RWPE2 (cell line): Measurements from ENCODE around the gene ZFYVE1.

Source experiments
- ATAC-seq: fragments of 200-7000 bp; cut with Tn5 transposase; 3 replicates; pipeline ENCODE4 v1.9.1; 2021; ENCODE audit warnings: low read depth
- DNase-seq: peaks from one replicate; pipeline ENCODE4 v3.0.0-alpha.2; 2020; ENCODE audit warnings: low spot score
- H3K27ac ChIP-seq: fragments of 450-650 bp; 2 replicates; pipeline ENCODE4 v1.5.1; 2017; ENCODE audit warnings: mild to moderate bottlenecking; ENCODE audit not compliant: poor library complexity, severe bottlenecking
- H3K27me3 ChIP-seq: fragments of 250-450 bp; sonication (Bioruptor Pico); 2 replicates; pipeline ENCODE4 v1.5.1; 2021; ENCODE audit warnings: mild to moderate bottlenecking, moderate library complexity; ENCODE audit not compliant: insufficient read depth, poor library complexity, severe bottlenecking
- H3K36me3 ChIP-seq: fragments of 250-450 bp; sonication (Bioruptor Pico); 2 replicates; pipeline ENCODE4 v1.5.1; 2020; ENCODE audit warnings: low read depth, mild to moderate bottlenecking, moderate library complexity
- H3K4me1 ChIP-seq: fragments of 250-450 bp; sonication (Bioruptor Pico); 2 replicates; pipeline ENCODE4 v1.5.1; 2021; ENCODE audit warnings: mild to moderate bottlenecking, moderate library complexity; ENCODE audit not compliant: insufficient read depth, poor library complexity, severe bottlenecking
- H3K4me3 ChIP-seq: fragments of 250-450 bp; sonication (Bioruptor Pico); 2 replicates; pipeline ENCODE4 v1.5.1; 2021; ENCODE audit warnings: mild to moderate bottlenecking, moderate library complexity; ENCODE audit not compliant: severe bottlenecking
- H3K9me3 ChIP-seq: fragments of 250-450 bp; sonication (Bioruptor Pico); 2 replicates; pipeline ENCODE4 v1.5.1; 2021; ENCODE audit warnings: mild to moderate bottlenecking, moderate library complexity; ENCODE audit not compliant: severe bottlenecking
- TF ChIP-seq, protein P1 (sequence below): fragments of 450-650 bp; IDR thresholded peaks from one replicate; pipeline ENCODE4 v1.5.1; 2017; ENCODE audit warnings: mild to moderate bottlenecking, moderate library complexity; ENCODE audit not compliant: poor library complexity, severe bottlenecking

Gene ZFYVE1

DNA sequence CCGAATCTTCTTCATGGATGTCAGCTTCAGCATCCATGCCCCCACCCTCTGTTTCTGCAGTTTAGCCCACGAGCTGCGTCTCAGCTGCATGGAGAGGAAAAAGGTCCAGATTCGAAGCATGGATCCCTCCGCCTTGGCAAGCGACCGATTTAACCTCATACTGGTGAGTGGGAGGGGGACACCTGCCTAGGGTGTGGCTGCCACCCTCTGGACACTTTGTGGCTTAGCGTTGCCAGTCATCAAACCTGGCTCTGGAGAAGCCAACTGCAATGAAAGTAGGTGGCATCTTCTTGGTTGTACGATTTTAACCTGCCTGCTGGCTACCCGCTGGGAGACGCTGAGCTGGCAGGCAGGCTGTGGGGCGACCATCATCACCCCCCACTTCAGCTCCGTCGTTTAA is 84.0 kb downstream of the ZFYVE1 start:
- H3K27ac ChIP-seq: no peak overlapping the region
- no peaks in the 10 kb centered on the region for H3K9me3 ChIP-seq
- H3K4me1 ChIP-seq: no peaks in the 10 kb centered on the region
- H3K27me3 ChIP-seq: no peaks in the 10 kb centered on the region
- DNase-seq: no peak
- TF ChIP-seq, protein P1, sequence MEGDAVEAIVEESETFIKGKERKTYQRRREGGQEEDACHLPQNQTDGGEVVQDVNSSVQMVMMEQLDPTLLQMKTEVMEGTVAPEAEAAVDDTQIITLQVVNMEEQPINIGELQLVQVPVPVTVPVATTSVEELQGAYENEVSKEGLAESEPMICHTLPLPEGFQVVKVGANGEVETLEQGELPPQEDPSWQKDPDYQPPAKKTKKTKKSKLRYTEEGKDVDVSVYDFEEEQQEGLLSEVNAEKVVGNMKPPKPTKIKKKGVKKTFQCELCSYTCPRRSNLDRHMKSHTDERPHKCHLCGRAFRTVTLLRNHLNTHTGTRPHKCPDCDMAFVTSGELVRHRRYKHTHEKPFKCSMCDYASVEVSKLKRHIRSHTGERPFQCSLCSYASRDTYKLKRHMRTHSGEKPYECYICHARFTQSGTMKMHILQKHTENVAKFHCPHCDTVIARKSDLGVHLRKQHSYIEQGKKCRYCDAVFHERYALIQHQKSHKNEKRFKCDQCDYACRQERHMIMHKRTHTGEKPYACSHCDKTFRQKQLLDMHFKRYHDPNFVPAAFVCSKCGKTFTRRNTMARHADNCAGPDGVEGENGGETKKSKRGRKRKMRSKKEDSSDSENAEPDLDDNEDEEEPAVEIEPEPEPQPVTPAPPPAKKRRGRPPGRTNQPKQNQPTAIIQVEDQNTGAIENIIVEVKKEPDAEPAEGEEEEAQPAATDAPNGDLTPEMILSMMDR: no peak
- peaks cover 50% of the 10 kb centered on the region for H3K36me3 ChIP-seq
- H3K4me3 ChIP-seq: no peak overlapping the region
- ATAC-seq: no peak

DNA sequence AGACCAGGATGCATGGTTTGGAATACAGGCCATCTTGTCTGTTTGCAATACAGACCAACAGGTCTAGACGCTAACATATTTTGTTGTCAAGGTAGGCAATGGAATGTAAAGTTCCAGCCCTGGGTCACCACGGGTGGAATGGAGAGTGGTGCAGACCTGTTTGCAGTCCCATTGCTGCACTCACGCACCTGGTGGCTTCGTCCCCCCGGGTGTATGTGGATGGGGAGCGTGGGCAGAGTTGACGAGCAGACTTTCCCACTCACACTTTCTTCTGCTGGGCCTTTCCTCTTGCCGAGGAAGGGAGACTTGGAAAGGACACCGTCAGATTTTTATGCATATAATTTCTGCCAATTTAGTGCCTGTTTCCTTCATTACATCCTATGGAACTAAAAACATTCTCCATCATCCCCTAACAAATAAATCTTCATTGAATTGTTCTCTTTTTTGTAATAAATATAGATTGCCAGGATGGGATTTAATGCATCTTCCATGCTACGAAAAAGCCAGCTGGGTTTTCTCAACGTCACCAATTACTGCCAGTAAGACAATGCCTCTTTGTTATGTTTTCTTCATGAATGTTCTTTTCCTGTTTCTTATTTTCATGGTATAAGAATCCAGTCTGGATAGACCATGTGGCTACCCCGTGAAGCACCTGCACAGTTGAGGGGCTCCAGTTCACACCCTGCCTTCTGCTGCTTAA is 85.5 kb downstream of the ZFYVE1 start:
- Histone ChIP-seq H3K27me3 (no peaks in the 10 kb centered on the region), H3K36me3 (peaks cover 48% of the 10 kb centered on the region), H3K9me3 (no peaks in the 10 kb centered on the region), H3K4me3 (no peak overlapping the region), H3K27ac (no peak overlapping the region), H3K4me1 (no peaks in the 10 kb centered on the region)
- DNase-seq (no peak), ATAC-seq (no peak)
- TF ChIP-seq, protein P1: no peak

DNA sequence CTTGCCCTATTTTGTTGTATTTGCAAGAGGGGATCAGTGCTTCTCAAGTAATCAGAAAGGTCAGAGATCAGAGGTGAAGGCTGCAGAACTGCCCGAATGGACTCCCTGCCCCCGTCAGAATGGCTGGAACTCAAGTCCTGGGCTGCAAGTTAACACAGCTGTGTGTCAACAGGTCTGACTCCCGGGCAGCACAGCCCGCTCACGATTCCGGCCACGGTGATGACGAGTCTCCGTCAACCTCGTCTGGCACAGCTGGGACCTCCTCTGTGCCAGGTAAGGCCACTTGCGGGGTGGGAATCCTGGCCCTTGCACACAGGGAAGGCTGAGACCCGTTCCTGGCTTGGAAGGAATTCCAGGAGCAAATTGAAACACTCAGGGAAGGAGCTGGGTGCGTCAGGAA is 87.3 kb downstream of the ZFYVE1 start:
- Histone ChIP-seq H3K27ac (no peak overlapping the region), H3K9me3 (no peaks in the 10 kb centered on the region), H3K27me3 (no peaks in the 10 kb centered on the region), H3K36me3 (peaks cover 48% of the 10 kb centered on the region), H3K4me1 (no peaks in the 10 kb centered on the region), H3K4me3 (no peak overlapping the region)
- TF ChIP-seq, protein P1: no peak
- DNase-seq: no peak
- ATAC-seq: no peak

DNA sequence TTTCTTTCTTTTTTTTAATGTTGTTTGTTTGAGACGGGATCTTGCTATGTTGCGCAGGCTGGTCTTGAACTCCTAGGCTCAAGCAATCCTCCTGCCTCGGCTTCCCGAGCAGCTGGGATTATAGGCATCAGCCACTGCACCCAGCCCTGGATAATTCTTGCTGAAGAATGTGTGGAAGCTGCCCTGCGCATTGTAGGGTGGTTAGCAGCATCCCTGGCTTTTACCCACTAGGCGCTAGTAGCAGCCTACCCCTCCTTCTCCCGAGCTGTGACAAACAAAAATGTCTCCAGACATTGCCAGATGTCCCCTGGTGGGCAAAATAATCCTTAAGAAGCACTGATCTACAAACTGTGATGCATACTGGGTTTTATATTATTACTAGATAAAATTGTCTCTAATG is 94.0 kb downstream of the ZFYVE1 start:
- peaks cover 1% of the 10 kb centered on the region; the same call in 1 of the 2 replicates for H3K36me3 ChIP-seq
- TF ChIP-seq, protein P1: no peak
- no peaks in the 10 kb centered on the region for H3K27me3 ChIP-seq
- H3K4me3 ChIP-seq: no peak overlapping the region
- no peak for ATAC-seq
- no peak for DNase-seq
- H3K4me1 ChIP-seq: no peaks in the 10 kb centered on the region
- no peaks in the 10 kb centered on the region for H3K9me3 ChIP-seq
- H3K27ac ChIP-seq: no peak overlapping the region

DNA sequence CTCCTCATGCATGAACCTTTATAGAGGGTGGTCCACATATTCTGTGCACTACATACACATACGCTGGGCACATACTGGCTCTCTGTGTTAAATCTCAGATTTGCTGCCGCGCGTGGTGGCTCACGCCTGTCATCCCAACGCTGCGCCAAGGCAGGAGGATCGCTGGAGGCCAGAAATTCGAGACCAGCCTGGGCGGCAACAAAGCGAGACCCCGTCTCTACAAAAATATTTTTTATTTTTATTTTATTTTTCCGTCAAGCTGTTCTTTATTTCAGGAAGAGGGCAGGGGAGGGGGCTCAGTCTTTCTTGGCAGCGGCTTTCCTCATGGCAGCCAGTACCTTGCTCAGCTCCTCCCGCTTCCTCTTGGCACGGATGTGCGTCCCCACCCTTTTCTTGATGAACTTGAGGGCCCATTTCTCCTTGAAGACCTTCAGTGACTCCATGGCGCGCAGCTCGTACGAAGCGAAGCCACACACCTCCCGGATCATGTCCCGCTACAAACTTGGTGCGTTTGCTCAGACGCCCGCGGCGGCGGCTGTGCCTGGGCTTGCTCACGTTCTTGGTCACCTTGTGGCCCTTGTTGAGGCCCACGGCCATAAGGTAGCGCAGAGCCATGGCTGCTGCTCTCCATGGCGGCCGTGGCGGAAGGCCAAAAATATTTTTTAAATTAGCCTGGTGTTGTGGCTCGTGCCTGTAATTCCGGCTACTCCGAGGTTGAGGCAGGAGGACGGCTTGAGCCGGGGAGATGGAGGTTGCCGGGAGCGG is 97.4 kb downstream of the ZFYVE1 start:
- TF ChIP-seq, protein P1: no peak
- H3K9me3 ChIP-seq: no peaks in the 10 kb centered on the region
- ATAC-seq (no peak), DNase-seq (peak; percentile 66)
- no peak overlapping the region for H3K27ac ChIP-seq
- no peaks in the 10 kb centered on the region for H3K27me3 ChIP-seq
- H3K4me3 ChIP-seq: no peak overlapping the region
- no peaks in the 10 kb centered on the region for H3K4me1 ChIP-seq
- no peaks in the 10 kb centered on the region for H3K36me3 ChIP-seq
